Measurements from ENCODE around the gene MEFV.

MEFV gene

DNA sequence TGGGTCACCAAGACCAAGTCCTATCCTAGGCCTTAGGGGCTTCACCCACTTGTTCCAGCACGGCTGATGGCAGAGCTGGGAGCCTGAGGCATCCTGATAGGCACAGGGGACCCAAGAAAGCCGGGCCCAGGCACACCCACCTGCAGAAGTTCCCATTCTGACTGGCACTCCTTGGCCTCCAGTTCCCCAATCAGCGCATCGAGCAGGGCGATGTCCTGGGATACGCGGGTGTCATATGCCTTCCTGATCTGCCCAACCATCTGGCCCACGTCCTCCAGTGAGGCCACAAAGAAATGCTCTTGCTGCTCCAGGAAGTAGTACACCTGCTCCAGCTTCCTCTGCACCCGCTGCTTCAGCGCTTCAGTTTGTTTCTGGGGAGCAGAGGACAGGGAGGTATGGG, 9.6 kb downstream of the MEFV start:
- no peaks in the 10 kb centered on the region for H4K20me1 ChIP-seq (ENCODE audit: insufficient read depth, low read length)
- H3K27ac ChIP-seq (ENCODE audit: low read length): no peak overlapping the region
- no peaks in the 10 kb centered on the region for H3K9me3 ChIP-seq (ENCODE audit: insufficient read depth, low read length)
- no peak for TF ChIP-seq EZH2phosphoT487 (IDR thresholded peaks at IDR 0.05; ENCODE audit: low read depth)
- TF ChIP-seq CTCF (IDR thresholded peaks at IDR 0.05; ENCODE audit: low read depth, low read length): no peak
- no peaks in the 10 kb centered on the region for H3K27me3 ChIP-seq (ENCODE audit: low read depth, low read length)
- no peak overlapping the region for H2AFZ ChIP-seq (ENCODE audit: low read depth, low read length)
- no peak overlapping the region for H3K4me2 ChIP-seq (ENCODE audit: low read length)
- H3K79me2 ChIP-seq (ENCODE audit: low read length): no peaks in the 10 kb centered on the region
- H3K4me1 ChIP-seq (ENCODE audit: low read length): no peaks in the 10 kb centered on the region
- no peak overlapping the region for H3K9ac ChIP-seq (ENCODE audit: low read length)
- no peak overlapping the region for H3K4me3 ChIP-seq (ENCODE audit: low read length)
- no peaks in the 10 kb centered on the region for H3K36me3 ChIP-seq (replicated peaks; ENCODE audit: low read depth, low read length)

GRCh38 chr16:3246002-3246401, 10.4 kb downstream of the MEFV start:
- no peaks in the 10 kb centered on the region for H3K27me3 ChIP-seq (ENCODE audit: low read depth, low read length)
- no peak overlapping the region for H2AFZ ChIP-seq (ENCODE audit: low read depth, low read length)
- H3K27ac ChIP-seq (ENCODE audit: low read length): no peak overlapping the region
- H3K4me3 ChIP-seq (ENCODE audit: low read length): no peak overlapping the region
- no peaks in the 10 kb centered on the region for H3K79me2 ChIP-seq (ENCODE audit: low read length)
- H4K20me1 ChIP-seq (ENCODE audit: insufficient read depth, low read length): no peaks in the 10 kb centered on the region
- H3K4me1 ChIP-seq (ENCODE audit: low read length): no peaks in the 10 kb centered on the region
- H3K36me3 ChIP-seq (replicated peaks; ENCODE audit: low read depth, low read length): no peaks in the 10 kb centered on the region
- no peak overlapping the region for H3K4me2 ChIP-seq (ENCODE audit: low read length)
- no peak overlapping the region for H3K9ac ChIP-seq (ENCODE audit: low read length)
- TF ChIP-seq EZH2phosphoT487 (IDR thresholded peaks at IDR 0.05; ENCODE audit: low read depth) (no peak), CTCF (IDR thresholded peaks at IDR 0.05; ENCODE audit: low read depth, low read length) (no peak)
- no peaks in the 10 kb centered on the region for H3K9me3 ChIP-seq (ENCODE audit: insufficient read depth, low read length)

DNA sequence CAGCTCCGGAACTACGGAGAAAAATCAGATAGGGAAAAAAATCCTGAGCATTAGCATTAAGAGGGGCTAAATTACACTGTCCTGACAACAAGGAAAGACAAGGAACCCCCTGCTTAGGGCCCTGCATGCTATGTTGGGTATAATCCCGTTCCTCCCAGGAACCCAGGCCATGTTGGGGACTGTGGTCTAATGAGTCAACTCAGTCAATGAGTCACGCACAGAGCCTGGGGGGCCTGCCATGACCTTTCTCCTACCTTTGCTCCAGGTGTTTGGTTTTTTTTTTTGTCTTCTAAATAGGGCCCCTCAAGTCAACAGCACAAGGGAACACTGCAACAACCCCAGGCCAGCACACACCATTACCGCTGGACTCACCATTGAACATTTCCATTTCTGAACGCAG, 12.6 kb downstream of the MEFV start:
- TF ChIP-seq CTCF (IDR thresholded peaks at IDR 0.05; ENCODE audit: low read depth, low read length) (no peak), EZH2phosphoT487 (IDR thresholded peaks at IDR 0.05; ENCODE audit: low read depth) (no peak)
- H3K27ac ChIP-seq (ENCODE audit: low read length): no peak overlapping the region
- no peak overlapping the region for H3K4me2 ChIP-seq (ENCODE audit: low read length)
- H3K9ac ChIP-seq (ENCODE audit: low read length): no peak overlapping the region
- H3K27me3 ChIP-seq (ENCODE audit: low read depth, low read length): peaks cover 4% of the 10 kb centered on the region; the same call in 1 of the 2 replicates
- no peak overlapping the region for H2AFZ ChIP-seq (ENCODE audit: low read depth, low read length)
- H3K4me1 ChIP-seq (ENCODE audit: low read length): no peaks in the 10 kb centered on the region
- no peaks in the 10 kb centered on the region for H3K79me2 ChIP-seq (ENCODE audit: low read length)
- H3K9me3 ChIP-seq (ENCODE audit: insufficient read depth, low read length): no peaks in the 10 kb centered on the region
- H4K20me1 ChIP-seq (ENCODE audit: insufficient read depth, low read length): no peaks in the 10 kb centered on the region
- H3K36me3 ChIP-seq (replicated peaks; ENCODE audit: low read depth, low read length): no peaks in the 10 kb centered on the region
- no peak overlapping the region for H3K4me3 ChIP-seq (ENCODE audit: low read length)

- no peak overlapping the region for H2AFZ ChIP-seq (ENCODE audit: low read depth, low read length)
- no peak overlapping the region for H3K4me3 ChIP-seq (ENCODE audit: low read length)
- no peak overlapping the region for H3K4me2 ChIP-seq (ENCODE audit: low read length)
- peaks cover 4% of the 10 kb centered on the region; the same call in 1 of the 2 replicates for H3K27me3 ChIP-seq (ENCODE audit: low read depth, low read length)
- no peaks in the 10 kb centered on the region for H3K9me3 ChIP-seq (ENCODE audit: insufficient read depth, low read length)
- H3K36me3 ChIP-seq (replicated peaks; ENCODE audit: low read depth, low read length): no peaks in the 10 kb centered on the region
- no peaks in the 10 kb centered on the region for H4K20me1 ChIP-seq (ENCODE audit: insufficient read depth, low read length)
- no peak overlapping the region for H3K27ac ChIP-seq (ENCODE audit: low read length)
- no peak overlapping the region for H3K9ac ChIP-seq (ENCODE audit: low read length)
- no peaks in the 10 kb centered on the region for H3K79me2 ChIP-seq (ENCODE audit: low read length)
- no peaks in the 10 kb centered on the region for H3K4me1 ChIP-seq (ENCODE audit: low read length)
- TF ChIP-seq EZH2phosphoT487 (IDR thresholded peaks at IDR 0.05; ENCODE audit: low read depth): no peak
- TF ChIP-seq CTCF (IDR thresholded peaks at IDR 0.05; ENCODE audit: low read depth, low read length): no peak
These were observed 13.7 kb downstream of the MEFV start for GRCh38 chr16:3242709-3243108.
